ENCODE data around the gene HSPG2.

DNA sequence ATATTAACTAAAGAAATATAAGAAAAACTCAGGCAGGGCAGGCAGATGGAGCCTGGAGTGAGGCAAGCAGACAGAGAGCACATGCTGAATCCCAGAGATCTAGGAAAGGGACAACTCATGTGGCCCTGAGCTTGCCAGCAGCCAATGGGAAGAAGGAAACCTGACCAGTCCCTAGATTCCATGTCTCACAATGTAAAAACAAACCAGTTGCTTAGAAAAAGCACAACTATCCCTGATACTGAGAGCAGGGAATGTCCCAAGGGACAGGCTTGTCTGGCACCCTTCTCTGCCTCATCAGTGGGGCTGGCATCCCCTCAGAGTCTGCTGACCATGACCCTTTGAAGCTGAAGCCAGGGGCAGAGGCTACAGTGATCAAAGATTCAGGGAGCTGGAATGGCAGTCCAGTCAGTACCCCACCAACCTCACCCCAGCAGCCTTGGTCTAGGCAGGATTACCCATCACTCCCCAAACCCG, 27.8 kb downstream of the HSPG2 start:
- no peak for TF ChIP-seq POLR2AphosphoS5 (IDR thresholded peaks at IDR 0.05; ENCODE audit: low read depth, low read length)
- TF ChIP-seq, protein P1, sequence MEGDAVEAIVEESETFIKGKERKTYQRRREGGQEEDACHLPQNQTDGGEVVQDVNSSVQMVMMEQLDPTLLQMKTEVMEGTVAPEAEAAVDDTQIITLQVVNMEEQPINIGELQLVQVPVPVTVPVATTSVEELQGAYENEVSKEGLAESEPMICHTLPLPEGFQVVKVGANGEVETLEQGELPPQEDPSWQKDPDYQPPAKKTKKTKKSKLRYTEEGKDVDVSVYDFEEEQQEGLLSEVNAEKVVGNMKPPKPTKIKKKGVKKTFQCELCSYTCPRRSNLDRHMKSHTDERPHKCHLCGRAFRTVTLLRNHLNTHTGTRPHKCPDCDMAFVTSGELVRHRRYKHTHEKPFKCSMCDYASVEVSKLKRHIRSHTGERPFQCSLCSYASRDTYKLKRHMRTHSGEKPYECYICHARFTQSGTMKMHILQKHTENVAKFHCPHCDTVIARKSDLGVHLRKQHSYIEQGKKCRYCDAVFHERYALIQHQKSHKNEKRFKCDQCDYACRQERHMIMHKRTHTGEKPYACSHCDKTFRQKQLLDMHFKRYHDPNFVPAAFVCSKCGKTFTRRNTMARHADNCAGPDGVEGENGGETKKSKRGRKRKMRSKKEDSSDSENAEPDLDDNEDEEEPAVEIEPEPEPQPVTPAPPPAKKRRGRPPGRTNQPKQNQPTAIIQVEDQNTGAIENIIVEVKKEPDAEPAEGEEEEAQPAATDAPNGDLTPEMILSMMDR (IDR thresholded peaks at IDR 0.05): no peak
- no peak for TF ChIP-seq SIN3A (IDR thresholded peaks at IDR 0.05; ENCODE audit: borderline replicate concordance, insufficient read depth, low read depth, low read length)

Measured in Panc1 (cell line).